MM.1S (cell line): ENCODE measurements around the gene KCNJ1.

Experiments used
- CTCF ChIP-seq: fragments of 300-600 bp; sonication (generic); IDR thresholded peaks from 2 replicates; pipeline ENCODE4 v1.5.1; 2016; ENCODE audit warnings: antibody characterized with exemption, low read length, mixed read lengths
- EZH2phosphoT487 ChIP-seq: fragments of 300-600 bp; sonication (generic); IDR thresholded peaks from 2 replicates; pipeline ENCODE4 v1.6.1; 2018; ENCODE audit warnings: antibody characterized with exemption, low read length

- TF ChIP-seq EZH2phosphoT487 (no peak), CTCF (no peak)
Observed at GRCh38 chr11:128834157-128834556, 32.9 kb downstream of the KCNJ1 start.
